ENCODE data around the gene SRBD1. TPM values are rescaled to one million over a fixed set of nuclear protein-coding genes. Genes with fewer than 3 reads are reported as not detected.

SRBD1 gene
- total RNA-seq, 1 experiment from 2014 or later: 22.8 TPM

- peaks cover 23% of the 10 kb centered on the region for H3K4me1 Mint-ChIP-seq
- H3K4me3 Mint-ChIP-seq: no peak overlapping the region
- ChIA-PET POLR2A (no interaction called here), CTCF (interaction anchor here (1.3 kb wide), 1 partner anchor 151 kb away, joined by 3 read pairs; no protein-coding TSS in a partner anchor)
- H3K36me3 Mint-ChIP-seq: no peaks in the 10 kb centered on the region
- no peak overlapping the region for H3K27ac Mint-ChIP-seq
- peak; percentile 42 for ATAC-seq
- H3K9me3 Mint-ChIP-seq: peaks cover 8% of the 10 kb centered on the region
- peaks cover 3% of the 10 kb centered on the region; the same call in 1 of the 2 replicates for H3K27me3 Mint-ChIP-seq (ENCODE audit: low read depth)
- DNase-seq (ENCODE audit: low spot score): peak; percentile 18
- TF ChIP-seq ZNF121 (CRISPR knock-in tag; IDR thresholded peaks at IDR 0.05) (no peak), ZNF396 (CRISPR knock-in tag; IDR thresholded peaks at IDR 0.05; ENCODE audit: borderline replicate concordance) (no peak)
Observed at GRCh38 chr2:45343251-45344017, 267.6 kb downstream of the SRBD1 start.

GRCh38 chr2:45340318-45340717 lies 270.7 kb downstream of the SRBD1 start:
- Mint-ChIP-seq H3K4me3 (no peak overlapping the region), H3K9me3 (peaks cover 7% of the 10 kb centered on the region; the same call in 1 of the 2 replicates), H3K4me1 (peaks cover 15% of the 10 kb centered on the region), H3K27me3 (ENCODE audit: low read depth) (peaks cover 3% of the 10 kb centered on the region; the same call in 1 of the 2 replicates), H3K36me3 (no peaks in the 10 kb centered on the region), H3K27ac (no peak overlapping the region)
- ATAC-seq (no peak), DNase-seq (ENCODE audit: low spot score) (no peak)
- no peak for TF ChIP-seq ZNF121 (CRISPR knock-in tag; IDR thresholded peaks at IDR 0.05)
- TF ChIP-seq ELF4 (CRISPR knock-in tag; IDR thresholded peaks at IDR 0.05; ENCODE audit: low read depth): no peak
- TF ChIP-seq RORB (CRISPR knock-in tag; IDR thresholded peaks at IDR 0.05): no peak
- ChIA-PET POLR2A (no interaction called here), CTCF (interaction anchor here (1.5 kb wide), 1 partner anchor 326 kb away, joined by 3 read pairs; no protein-coding TSS in a partner anchor)

- H3K36me3 Mint-ChIP-seq: no peaks in the 10 kb centered on the region
- peaks cover 14% of the 10 kb centered on the region for H3K4me1 Mint-ChIP-seq
- DNase-seq (ENCODE audit: low spot score): no peak
- POLR2A ChIA-PET: no interaction called here
- peaks cover 7% of the 10 kb centered on the region; the same call in 1 of the 2 replicates for H3K9me3 Mint-ChIP-seq
- TF ChIP-seq HMGXB4 (CRISPR knock-in tag; IDR thresholded peaks at IDR 0.05): no peak
- no peak for TF ChIP-seq ZNF512 (CRISPR knock-in tag; IDR thresholded peaks at IDR 0.05; ENCODE audit: borderline replicate concordance)
- TF ChIP-seq RORB (CRISPR knock-in tag; IDR thresholded peaks at IDR 0.05): no peak
- no peak for TF ChIP-seq NR2C2 (CRISPR knock-in tag; IDR thresholded peaks at IDR 0.05)
- TF ChIP-seq ZNF281 (CRISPR knock-in tag; IDR thresholded peaks at IDR 0.05): no peak
- TF ChIP-seq ARID4B (CRISPR knock-in tag; IDR thresholded peaks at IDR 0.05; ENCODE audit: borderline replicate concordance): no peak
- TF ChIP-seq SMAD3 (CRISPR knock-in tag; IDR thresholded peaks at IDR 0.05; ENCODE audit: borderline replicate concordance): no peak
- TF ChIP-seq JAZF1 (CRISPR knock-in tag; IDR thresholded peaks at IDR 0.05): no peak
- no peak for TF ChIP-seq ERG (CRISPR knock-in tag; IDR thresholded peaks at IDR 0.05)
- TF ChIP-seq CBFB (CRISPR knock-in tag; IDR thresholded peaks at IDR 0.05; ENCODE audit: low read depth): no peak
- ATAC-seq: no peak
- H3K27ac Mint-ChIP-seq: no peak overlapping the region
- H3K4me3 Mint-ChIP-seq: no peak overlapping the region
- H3K27me3 Mint-ChIP-seq (ENCODE audit: low read depth): no peaks in the 10 kb centered on the region
- CTCF ChIA-PET: interaction anchor here (1.5 kb wide), 1 partner anchor 325 kb away, joined by 3 read pairs; no protein-coding TSS in a partner anchor
Observed at GRCh38 chr2:45339253-45339652, 271.8 kb downstream of the SRBD1 start.

All from WTC11 (cell line).